Left ventricle myocardium inferior (tissue), 1 donor: Measurements from ENCODE around the gene TRAF3. TPM values are rescaled to one million over a fixed set of nuclear protein-coding genes. Genes with fewer than 3 reads are reported as not detected.

Experiments used
- DNase-seq: peaks from one replicate; pipeline ENCODE4 v3.0.0-alpha.2; 2020
- H3K27ac ChIP-seq: fragments of 200-600 bp; replicated peaks from 2 replicates; pipeline ENCODE4 v1.8.0; 2021
- H3K27me3 ChIP-seq: fragments of 200-600 bp; 2 replicates; pipeline ENCODE4 v1.8.0; 2021; ENCODE audit warnings: low read depth
- H3K36me3 ChIP-seq: fragments of 200-600 bp; 2 replicates; pipeline ENCODE4 v1.8.0; 2021
- H3K4me1 ChIP-seq: fragments of 200-600 bp; 2 replicates; pipeline ENCODE4 v1.8.0; 2021
- H3K4me3 ChIP-seq: fragments of 200-600 bp; 2 replicates; pipeline ENCODE4 v1.8.0; 2021; ENCODE audit warnings: mild to moderate bottlenecking, moderate library complexity
- H3K9me3 ChIP-seq: fragments of 200-600 bp; replicated peaks from 2 replicates; pipeline ENCODE4 v1.8.0; 2021
- intact Hi-C: fragments of 100-400 bp; cut with micrococcal nuclease; formaldehyde crosslinking; loops from one replicate; pipeline ENCODE4 v1.11.0; 2022
- total RNA-seq: library from RNA; stranded (reverse); fragmentation: NEBNext Ultra II Directional; extraction: Animal tissue kit (Norgen Biotek cat#: 25700); gene quantifications from one replicate; pipeline ENCODE4 v1.2.1, GENCODE V29; 2021
- TF ChIP-seq, protein P1 (sequence below): fragments of 200-600 bp; IDR thresholded peaks from 2 replicates; pipeline ENCODE4 v1.8.0; 2021; ENCODE audit warnings: antibody characterized with exemption, mild to moderate bottlenecking, borderline replicate concordance
- donor health status: DM: no; HTN: yes; CAD: no; lungs with severe emphysema.

TRAF3 gene
- total RNA-seq, 1 donor from 2014 or later, result 11.3 TPM

DNA sequence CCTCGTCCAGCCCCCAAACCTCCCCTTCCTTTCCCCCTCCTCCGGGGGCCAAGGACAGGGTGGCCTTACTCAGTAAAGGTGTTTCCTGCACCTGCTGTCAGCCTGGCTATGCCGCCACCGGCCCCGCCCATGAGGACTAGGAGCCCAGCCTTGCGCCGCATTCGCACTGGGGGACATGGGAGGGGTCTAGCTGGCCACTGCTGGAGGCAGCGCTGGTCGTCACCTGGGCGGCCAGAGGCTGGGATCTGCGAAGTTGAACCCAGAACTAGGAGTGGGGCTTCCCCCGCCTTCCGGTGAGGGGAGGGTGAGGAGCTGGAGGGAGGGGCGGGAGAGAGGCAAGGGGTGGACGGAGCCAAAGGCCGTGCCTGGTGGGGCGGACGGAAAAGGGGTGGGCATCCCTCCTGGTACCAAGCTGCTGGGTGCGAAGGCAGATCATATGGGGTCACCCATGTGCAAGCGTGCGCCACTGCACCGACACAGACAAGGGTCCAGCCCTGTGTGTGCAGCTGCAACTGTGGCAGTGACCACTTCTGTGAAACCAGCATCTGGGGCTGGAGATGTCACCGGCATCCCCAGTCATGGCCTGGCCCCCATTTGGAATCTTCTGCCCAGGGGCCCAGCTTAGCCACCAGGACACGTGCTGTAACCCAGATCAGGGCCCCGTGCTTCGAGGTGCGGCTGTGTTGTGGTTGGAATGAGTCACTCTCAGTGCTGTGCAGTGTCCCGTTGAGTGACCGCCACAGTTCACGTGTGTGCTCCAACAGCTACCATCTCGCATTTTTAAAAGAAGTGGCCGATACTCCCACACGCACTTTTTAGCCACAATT is 153.7 kb downstream of the TRAF3 start:
- Histone ChIP-seq H3K4me1 (peaks cover 30% of the 10 kb centered on the region), H3K36me3 (peaks cover 32% of the 10 kb centered on the region), H3K27me3 (peaks cover 48% of the 10 kb centered on the region), H3K9me3 (no peaks in the 10 kb centered on the region), H3K27ac (no peak overlapping the region), H3K4me3 (peak overlapping the region; percentile 66)
- no peak for DNase-seq
- TF ChIP-seq, protein P1, sequence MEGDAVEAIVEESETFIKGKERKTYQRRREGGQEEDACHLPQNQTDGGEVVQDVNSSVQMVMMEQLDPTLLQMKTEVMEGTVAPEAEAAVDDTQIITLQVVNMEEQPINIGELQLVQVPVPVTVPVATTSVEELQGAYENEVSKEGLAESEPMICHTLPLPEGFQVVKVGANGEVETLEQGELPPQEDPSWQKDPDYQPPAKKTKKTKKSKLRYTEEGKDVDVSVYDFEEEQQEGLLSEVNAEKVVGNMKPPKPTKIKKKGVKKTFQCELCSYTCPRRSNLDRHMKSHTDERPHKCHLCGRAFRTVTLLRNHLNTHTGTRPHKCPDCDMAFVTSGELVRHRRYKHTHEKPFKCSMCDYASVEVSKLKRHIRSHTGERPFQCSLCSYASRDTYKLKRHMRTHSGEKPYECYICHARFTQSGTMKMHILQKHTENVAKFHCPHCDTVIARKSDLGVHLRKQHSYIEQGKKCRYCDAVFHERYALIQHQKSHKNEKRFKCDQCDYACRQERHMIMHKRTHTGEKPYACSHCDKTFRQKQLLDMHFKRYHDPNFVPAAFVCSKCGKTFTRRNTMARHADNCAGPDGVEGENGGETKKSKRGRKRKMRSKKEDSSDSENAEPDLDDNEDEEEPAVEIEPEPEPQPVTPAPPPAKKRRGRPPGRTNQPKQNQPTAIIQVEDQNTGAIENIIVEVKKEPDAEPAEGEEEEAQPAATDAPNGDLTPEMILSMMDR, result no peak
- intact Hi-C loops, result no loop called here

DNA sequence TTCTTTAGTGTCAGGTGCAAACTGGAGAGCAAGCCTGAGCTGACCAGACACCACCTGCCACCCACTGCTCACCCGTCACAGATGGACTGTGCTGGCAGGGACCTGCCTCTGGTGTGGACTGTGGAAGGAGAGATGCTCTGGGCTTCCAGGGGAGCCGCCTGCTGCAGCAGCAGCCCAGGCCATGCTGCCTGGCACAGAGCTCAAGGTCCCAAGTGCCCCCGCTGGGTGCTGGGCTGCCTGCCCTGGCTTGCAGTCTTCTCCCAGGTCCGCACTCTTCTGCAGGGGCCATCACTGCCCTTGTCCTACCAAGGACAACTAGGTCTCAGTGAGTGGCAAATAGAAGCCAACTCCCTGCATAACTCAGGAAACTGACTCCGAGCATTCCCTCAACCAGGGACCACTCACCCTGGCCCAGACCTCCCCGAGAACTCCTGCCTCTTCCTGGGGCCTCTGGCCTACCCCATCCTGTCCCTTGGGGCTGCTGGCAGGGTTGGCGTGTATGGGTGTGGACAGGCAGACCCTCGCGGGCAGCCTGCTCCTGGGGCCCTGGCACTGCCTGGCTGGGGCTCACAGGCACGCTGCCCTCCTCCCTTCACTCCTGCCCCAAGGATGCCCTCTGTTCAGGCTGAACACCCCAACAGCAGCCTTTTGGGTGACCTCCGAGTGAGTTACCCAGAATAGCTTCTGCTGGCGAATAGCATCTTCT is 154.5 kb downstream of the TRAF3 start:
- TF ChIP-seq, protein P1, result no peak
- H3K36me3 ChIP-seq, result peaks cover 40% of the 10 kb centered on the region
- DNase-seq, result no peak
- H3K4me1 ChIP-seq, result peaks cover 30% of the 10 kb centered on the region
- H3K27ac ChIP-seq, result no peak overlapping the region
- intact Hi-C loops, result no loop called here
- H3K27me3 ChIP-seq, result peaks cover 40% of the 10 kb centered on the region
- no peak overlapping the region for H3K4me3 ChIP-seq
- no peaks in the 10 kb centered on the region for H3K9me3 ChIP-seq

DNA sequence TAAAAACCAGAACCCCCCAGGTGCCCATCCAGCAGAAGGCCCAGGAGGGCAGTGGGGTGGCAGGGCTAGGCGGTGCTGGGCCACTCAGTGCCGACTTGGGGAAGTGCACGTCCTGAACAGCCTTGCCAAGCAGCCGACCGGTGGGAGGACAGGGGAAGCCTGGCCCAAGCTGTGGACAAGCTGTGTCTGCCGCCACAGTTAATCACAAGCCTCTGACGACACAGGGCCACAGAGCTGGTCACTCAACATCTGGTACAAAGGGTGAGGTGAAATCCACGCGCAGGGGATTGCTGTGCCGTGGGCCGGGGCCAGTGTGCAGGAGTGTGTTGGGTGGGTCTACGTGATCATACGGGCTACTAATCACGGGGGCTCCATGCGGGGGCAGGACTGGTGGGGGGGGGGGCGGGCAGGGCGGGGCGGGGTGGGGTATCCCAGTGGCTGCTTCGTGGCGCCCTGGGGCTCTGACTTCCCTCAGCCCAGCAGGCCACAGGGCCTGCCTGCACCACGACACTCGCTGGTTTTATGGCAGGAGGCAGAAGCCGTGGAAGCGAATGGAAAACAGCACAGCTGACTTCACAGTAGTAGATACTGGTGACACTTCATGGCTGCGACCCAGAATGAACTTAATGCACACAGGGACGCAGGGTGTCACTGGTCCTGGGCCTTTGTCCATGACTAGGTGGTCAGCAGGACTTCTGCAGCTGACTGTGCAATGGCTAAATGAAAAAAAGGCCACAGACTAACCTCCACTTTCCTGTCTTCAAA is 155.4 kb downstream of the TRAF3 start:
- peaks cover 31% of the 10 kb centered on the region for H3K27me3 ChIP-seq
- peaks cover 30% of the 10 kb centered on the region for H3K4me1 ChIP-seq
- H3K27ac ChIP-seq, result no peak overlapping the region
- TF ChIP-seq, protein P1, result no peak
- H3K36me3 ChIP-seq, result peaks cover 49% of the 10 kb centered on the region
- no peaks in the 10 kb centered on the region for H3K9me3 ChIP-seq
- intact Hi-C loops, result no loop called here
- no peak overlapping the region for H3K4me3 ChIP-seq
- DNase-seq, result no peak

DNA sequence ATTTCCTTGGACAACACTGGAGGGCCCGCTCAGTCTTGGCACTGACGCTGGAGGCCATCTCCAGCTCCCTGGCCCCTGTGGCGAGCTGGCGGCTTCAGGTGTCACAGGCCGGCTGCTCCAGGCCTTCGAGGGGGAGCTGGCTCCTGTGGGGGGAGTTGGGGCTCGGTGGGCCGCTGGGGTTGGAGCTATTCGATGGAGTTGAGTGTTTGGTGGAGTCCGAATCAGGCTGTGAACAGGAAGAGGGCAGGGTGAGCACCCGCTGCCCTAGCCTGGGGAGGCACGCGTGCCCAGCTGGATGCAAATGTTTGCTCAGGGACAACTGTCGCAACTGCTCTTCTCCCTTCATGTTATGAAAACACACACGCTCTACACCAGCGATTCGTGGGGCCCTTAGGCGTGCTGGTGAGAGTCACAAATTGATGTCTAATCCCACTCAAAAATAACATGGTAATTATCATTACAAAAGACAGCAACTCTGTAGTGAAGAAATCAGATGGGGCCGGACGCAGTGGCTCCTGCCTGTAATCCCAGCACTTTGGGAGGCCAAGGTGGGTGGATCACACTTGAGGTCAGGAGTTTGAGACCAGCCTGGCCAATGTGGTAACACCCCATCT is 156.5 kb downstream of the TRAF3 start:
- TF ChIP-seq, protein P1, result no peak
- no peak for DNase-seq

DNA sequence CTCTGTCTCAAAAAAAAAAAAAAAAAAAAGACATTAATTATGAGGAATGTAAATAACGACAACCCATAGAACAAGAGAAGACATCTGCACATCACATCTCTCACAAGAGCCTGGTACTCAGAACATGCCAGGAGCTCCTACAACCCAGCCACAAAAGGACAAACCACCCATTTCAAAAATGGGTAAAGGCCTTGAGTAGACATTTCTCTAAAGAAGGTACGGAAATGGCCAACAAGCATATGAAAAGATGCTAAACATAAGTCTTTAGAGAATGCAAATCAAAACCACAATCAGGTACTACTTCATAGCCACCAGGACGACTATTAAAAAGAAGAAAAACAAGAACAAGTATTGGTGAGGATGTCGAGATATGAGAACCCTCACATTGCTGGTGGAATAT is 158.5 kb downstream of the TRAF3 start:
- H3K36me3 ChIP-seq, result peaks cover 80% of the 10 kb centered on the region
- TF ChIP-seq, protein P1, result no peak
- no peaks in the 10 kb centered on the region for H3K27me3 ChIP-seq
- no peak for DNase-seq
- H3K4me1 ChIP-seq, result peaks cover under 1% of the 10 kb centered on the region
- intact Hi-C loops, result no loop called here
- no peaks in the 10 kb centered on the region for H3K9me3 ChIP-seq
- H3K4me3 ChIP-seq, result no peak overlapping the region
- H3K27ac ChIP-seq, result no peak overlapping the region

More for the DNA sequence above, 156.5 kb downstream of the TRAF3 start:
- Histone ChIP-seq H3K4me3 (no peak overlapping the region), H3K27me3 (peaks cover 20% of the 10 kb centered on the region), H3K27ac (no peak overlapping the region), H3K4me1 (peaks cover 21% of the 10 kb centered on the region), H3K36me3 (peaks cover 60% of the 10 kb centered on the region), H3K9me3 (no peaks in the 10 kb centered on the region)
- intact Hi-C loops, result no loop called here
